B cell (primary cell): Measurements from ENCODE around the gene SNTG2. TPM values are rescaled to one million over a fixed set of nuclear protein-coding genes. Genes with fewer than 3 reads are reported as not detected.

ENCODE experiments used
- ATAC-seq: fragments of 200-7000 bp; cut with Tn5 transposase; one replicate; pipeline ENCODE4 v1.10.0; 2021; ENCODE audit warnings: low read depth, mild to moderate bottlenecking, moderate number of reproducible peaks, moderate library complexity
- CTCF ChIA-PET: fragments of 350-600 bp; sonication (Branson Sonifier 250); formaldehyde crosslinking; loops from one replicate; lab custom pipeline; 2021; ENCODE audit warnings: antibody characterized with exemption, inconsistent platforms; lab: Charles Lee
- POLR2A ChIA-PET: fragments of 350-600 bp; sonication (Branson Sonifier 250); formaldehyde crosslinking; loops from one replicate; lab custom pipeline; 2021; ENCODE audit warnings: antibody characterized with exemption; lab: Charles Lee
- DNase-seq: peaks from one replicate; pipeline ENCODE4 v3.0.0; 2013
- H2AFZ ChIP-seq: 2 replicates; pipeline ENCODE4 v1.6.1; 2012; ENCODE audit warnings: mild to moderate bottlenecking, low read depth, low read length; ENCODE audit not compliant: insufficient read depth, poor library complexity, severe bottlenecking
- H3K27ac ChIP-seq, 2 donors: 1 replicate in 1 of 2; 2 replicates in 1 of 2; pipeline ENCODE4 v1.5.1; 2012 to 2013; ENCODE audit warnings: low read length in 2 of 2, mild to moderate bottlenecking in 2 of 2, moderate library complexity in 1 of 2
- H3K27me3 ChIP-seq, 4 experiments: fragments of 200-600 bp in 1 of 4; sonication (generic) in 1 of 4; replicated peaks in 1 of 4; 1 replicate in 2 of 4; 2 replicates in 2 of 4; pipeline versions ENCODE4 v1.6.1 to v1.7.0; 2013 to 2016; ENCODE audit warnings: low read length in 3 of 4, mild to moderate bottlenecking in 2 of 4, mixed read lengths in 1 of 4, moderate library complexity in 1 of 4; ENCODE audit not compliant: insufficient read depth in 4 of 4, control insufficient read depth in 3 of 4; ENCODE audit errors: control extremely low read depth in 1 of 4
- H3K36me3 ChIP-seq, 2 experiments: replicated peaks in 1 of 2; 1 replicate in 1 of 2; 2 replicates in 1 of 2; pipeline versions ENCODE4 v1.6.1 to v1.7.1; 2013; ENCODE audit warnings: low read length in 1 of 2; ENCODE audit not compliant: insufficient read depth in 2 of 2, control insufficient read depth in 1 of 2; ENCODE audit errors: control extremely low read depth in 1 of 2, extremely low read depth in 1 of 2
- H3K4me1 ChIP-seq, 2 donors: fragments of 200-600 bp in 1 of 2; sonication (generic) in 1 of 2; 1 replicate in 1 of 2; 2 replicates in 1 of 2; pipeline versions ENCODE4 v1.5.1 to v1.6.1; 2013 to 2017; ENCODE audit warnings: low read length in 2 of 2; ENCODE audit not compliant: control insufficient read depth in 2 of 2, insufficient read depth in 2 of 2
- H3K4me2 ChIP-seq: replicated peaks from 2 replicates; pipeline ENCODE3; 2012; ENCODE audit warnings: mild to moderate bottlenecking, low read depth, low read length; ENCODE audit not compliant: poor library complexity, severe bottlenecking
- H3K4me3 ChIP-seq, 5 experiments: fragments of 200-600 bp in 1 of 5; sonication (generic) in 1 of 5; 1 replicate in 3 of 5; 2 replicates in 2 of 5; pipeline versions ENCODE4 v1.5.1 to v1.7.0; 2011 to 2016; ENCODE audit warnings: low read length in 4 of 5, mild to moderate bottlenecking in 4 of 5, low read depth in 2 of 5, control low read depth in 1 of 5, moderate library complexity in 1 of 5; ENCODE audit not compliant: insufficient read depth in 1 of 5; ENCODE audit errors: control extremely low read depth in 1 of 5, extremely low read depth in 1 of 5
- H3K79me2 ChIP-seq: fragments of 200-600 bp; sonication (generic); one replicate; pipeline ENCODE4 v1.6.0; 2016; ENCODE audit warnings: low read length; ENCODE audit not compliant: control insufficient read depth, insufficient read depth
- H3K9ac ChIP-seq: fragments of 200-600 bp; sonication (generic); 2 replicates; pipeline ENCODE4 v1.6.1; 2017; ENCODE audit warnings: mild to moderate bottlenecking, low read length, moderate library complexity
- H3K9me3 ChIP-seq, 3 donors: one replicate each; pipeline versions ENCODE4 v1.6.1 to v1.7.1; 2013; ENCODE audit warnings: low read length in 2 of 3; ENCODE audit not compliant: control insufficient read depth in 2 of 3, insufficient read depth in 1 of 3; ENCODE audit errors: control extremely low read depth in 1 of 3
- H4K20me1 ChIP-seq: 2 replicates; pipeline ENCODE4 v1.6.0; 2012; ENCODE audit warnings: mild to moderate bottlenecking, low read length; ENCODE audit not compliant: insufficient read depth, control insufficient read depth, poor library complexity, severe bottlenecking
- H3K27ac Mint-ChIP-seq: one replicate; pipeline ENCODE4 v1.8.0; 2021; ENCODE audit warnings: mixed read lengths
- H3K27me3 Mint-ChIP-seq: one replicate; pipeline ENCODE4 v1.8.0; 2021; ENCODE audit warnings: mixed read lengths
- H3K4me1 Mint-ChIP-seq: one replicate; pipeline ENCODE4 v1.8.0; 2021; ENCODE audit warnings: mixed read lengths
- H3K4me3 Mint-ChIP-seq: one replicate; pipeline ENCODE4 v1.8.0; 2021; ENCODE audit warnings: mixed read lengths
- H3K9me3 Mint-ChIP-seq: one replicate; pipeline ENCODE4 v1.8.0; 2022; ENCODE audit warnings: mixed read lengths; ENCODE audit not compliant: insufficient read depth
- EZH2 ChIP-seq: IDR thresholded peaks from 2 replicates; pipeline ENCODE4 v1.6.1; 2012; ENCODE audit warnings: borderline replicate concordance, low read depth, mild to moderate bottlenecking, moderate library complexity, low read length; ENCODE audit not compliant: insufficient read depth, poor library complexity, severe bottlenecking
- WGBS: methylation state at CpG from one replicate; pipeline ENCODE4 v1.1.5; 2013; ENCODE audit warnings: missing lambda C conversion rate; ENCODE audit not compliant: insufficient coverage; 5-methylcytosine and 5-hydroxymethylcytosine counted together
- intact Hi-C: fragments of 100-400 bp; cut with micrococcal nuclease; formaldehyde crosslinking; loops from one replicate; pipeline ENCODE4 v1.10.0; 2022
- polyA plus RNA-seq: library from polyadenylated mRNA; depleted of rRNA; stranded (reverse); fragments of >200 nt; gene quantifications from 2 replicates; pipeline ENCODE4 v1.2.3, GENCODE V29; 2012
- total RNA-seq, 2 donors: library from RNA; stranded (reverse); fragments of 120-200 nt in 1 of 2; gene quantifications; 1 replicate in 1 of 2; 2 replicates in 1 of 2; pipeline versions ENCODE4 v1.2.3 to v1.2.4, GENCODE V29; 2013 to 2022
- TF ChIP-seq, protein P1 (sequence below): fragments of 200-600 bp; IDR thresholded peaks from one replicate; pipeline ENCODE4 v1.8.0; 2022; ENCODE audit warnings: antibody characterized with exemption, mild to moderate bottlenecking

The SNTG2 gene
- total and polyA plus RNA-seq, 2 donors (not counting 1 experiment from before 2014, with no cell fraction given) = 2.1 to 2.4 TPM

DNA sequence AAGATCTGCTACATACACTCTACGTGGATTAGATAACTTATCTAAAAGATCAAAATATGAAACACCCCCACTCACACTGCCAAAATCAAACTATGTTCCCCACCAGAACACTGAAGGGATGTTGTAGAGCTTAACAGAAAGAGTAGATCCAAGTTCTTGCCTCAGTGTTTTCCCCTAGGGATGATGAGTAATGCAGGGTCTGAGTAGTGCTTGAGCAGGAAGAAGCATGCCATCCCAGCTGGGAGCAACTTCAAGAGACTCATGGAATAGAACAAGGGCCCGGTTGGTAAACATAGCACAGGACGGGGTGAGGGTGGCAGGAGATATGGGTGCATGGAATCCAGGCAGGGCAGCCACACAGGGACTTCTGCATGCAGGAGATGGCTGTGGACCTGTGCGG, 74.3 kb downstream of the SNTG2 start:
- Mint-ChIP-seq H3K4me1 (no peaks in the 10 kb centered on the region), H3K4me3 (no peak overlapping the region), H3K27ac (no peak overlapping the region), H3K9me3 (no peaks in the 10 kb centered on the region), H3K27me3 (peaks cover 4% of the 10 kb centered on the region)
- TF ChIP-seq, protein P1, sequence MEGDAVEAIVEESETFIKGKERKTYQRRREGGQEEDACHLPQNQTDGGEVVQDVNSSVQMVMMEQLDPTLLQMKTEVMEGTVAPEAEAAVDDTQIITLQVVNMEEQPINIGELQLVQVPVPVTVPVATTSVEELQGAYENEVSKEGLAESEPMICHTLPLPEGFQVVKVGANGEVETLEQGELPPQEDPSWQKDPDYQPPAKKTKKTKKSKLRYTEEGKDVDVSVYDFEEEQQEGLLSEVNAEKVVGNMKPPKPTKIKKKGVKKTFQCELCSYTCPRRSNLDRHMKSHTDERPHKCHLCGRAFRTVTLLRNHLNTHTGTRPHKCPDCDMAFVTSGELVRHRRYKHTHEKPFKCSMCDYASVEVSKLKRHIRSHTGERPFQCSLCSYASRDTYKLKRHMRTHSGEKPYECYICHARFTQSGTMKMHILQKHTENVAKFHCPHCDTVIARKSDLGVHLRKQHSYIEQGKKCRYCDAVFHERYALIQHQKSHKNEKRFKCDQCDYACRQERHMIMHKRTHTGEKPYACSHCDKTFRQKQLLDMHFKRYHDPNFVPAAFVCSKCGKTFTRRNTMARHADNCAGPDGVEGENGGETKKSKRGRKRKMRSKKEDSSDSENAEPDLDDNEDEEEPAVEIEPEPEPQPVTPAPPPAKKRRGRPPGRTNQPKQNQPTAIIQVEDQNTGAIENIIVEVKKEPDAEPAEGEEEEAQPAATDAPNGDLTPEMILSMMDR = no peak
- TF ChIP-seq EZH2 = no peak
- intact Hi-C loops = no loop called here
- DNase-seq = no peak
- ChIA-PET POLR2A (no interaction called here), CTCF (no interaction called here)
- no peaks in the 10 kb centered on the region for H3K27me3 ChIP-seq
- no peak overlapping the region for H2AFZ ChIP-seq
- no peak overlapping the region for H3K9ac ChIP-seq
- peaks cover 0 to 3% (median 0%) of the 10 kb centered on the region in 3 donors for H3K9me3 ChIP-seq
- no peak overlapping the region for H3K27ac ChIP-seq
- no peak overlapping the region for H3K4me3 ChIP-seq
- no peaks in the 10 kb centered on the region for H3K4me1 ChIP-seq
- no peak overlapping the region for H3K4me2 ChIP-seq
- H4K20me1 ChIP-seq = no peaks in the 10 kb centered on the region
- no peaks in the 10 kb centered on the region for H3K36me3 ChIP-seq
- no peak for ATAC-seq
- no peaks in the 10 kb centered on the region for H3K79me2 ChIP-seq
- 66% methylated on average over 2 of the region's 4 CpGs for WGBS

DNA sequence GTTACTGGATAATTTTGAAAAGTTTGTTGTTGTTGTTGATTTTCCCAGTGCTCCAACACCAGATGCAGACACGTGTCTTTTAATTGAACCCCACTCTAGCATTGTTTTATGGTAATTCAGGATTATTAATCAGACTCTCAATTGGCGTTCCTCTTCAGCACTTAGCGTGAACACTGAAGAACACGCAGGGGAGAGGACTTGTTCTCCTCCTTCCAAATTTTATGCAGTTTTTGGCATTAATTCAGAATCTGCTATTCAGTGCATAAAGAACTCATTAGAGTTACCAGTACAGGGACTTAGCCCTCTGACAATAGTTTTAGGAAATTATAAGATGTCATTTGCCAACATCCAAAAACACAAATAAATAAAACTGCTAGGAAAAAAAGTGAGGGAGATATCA, 75.5 kb downstream of the SNTG2 start:
- H3K4me2 ChIP-seq = no peak overlapping the region
- no peaks in the 10 kb centered on the region for H3K79me2 ChIP-seq
- H3K9ac ChIP-seq = no peak overlapping the region
- WGBS = 92% methylated on average over 4 of the region's 4 CpGs
- no peaks in the 10 kb centered on the region for H3K4me1 Mint-ChIP-seq
- no peaks in the 10 kb centered on the region for H3K27me3 ChIP-seq
- H3K4me3 Mint-ChIP-seq = no peak overlapping the region
- no peak for DNase-seq
- no peaks in the 10 kb centered on the region for H3K4me1 ChIP-seq
- no peaks in the 10 kb centered on the region for H4K20me1 ChIP-seq
- no peak overlapping the region for H2AFZ ChIP-seq
- H3K27me3 Mint-ChIP-seq = peaks cover 4% of the 10 kb centered on the region
- intact Hi-C loops = no loop called here
- ChIA-PET CTCF (no interaction called here), POLR2A (no interaction called here)
- no peak overlapping the region for H3K4me3 ChIP-seq
- peaks cover 0 to 3% (median 0%) of the 10 kb centered on the region in 3 donors for H3K9me3 ChIP-seq
- H3K27ac ChIP-seq = no peak overlapping the region
- H3K9me3 Mint-ChIP-seq = no peaks in the 10 kb centered on the region
- TF ChIP-seq EZH2 = no peak
- TF ChIP-seq, protein P1 = no peak
- H3K27ac Mint-ChIP-seq = no peak overlapping the region
- ATAC-seq = no peak
- no peaks in the 10 kb centered on the region for H3K36me3 ChIP-seq
